ENCODE results near the gene PRPS2. TPM values are rescaled to one million over a fixed set of nuclear protein-coding genes. Genes with fewer than 3 reads are reported as not detected.

Gene PRPS2
- polyA plus RNA-seq, 1 donor from 2014 or later: 4.7 TPM

Other genes starting within 250 kb of the PRPS2 start
- not detected in 2 replicates for gene TLR7, start 75.7 kb downstream of the PRPS2 start, polyA plus RNA-seq
- gene TLR8, start 115.2 kb downstream of the PRPS2 start, polyA plus RNA-seq: not detected in 2 replicates
- gene TMSB4X, start 183.7 kb downstream of the PRPS2 start, polyA plus RNA-seq: 8,177 and 11,381 TPM in 2 replicates